DOHH2 (cell line): ENCODE results near the gene KCNMA1.

Experiments used
- CTCF ChIP-seq: fragments of 200-600 bp; sonication (generic); IDR thresholded peaks from one replicate; pipeline ENCODE4 v1.5.1; 2014; ENCODE audit warnings: antibody characterized with exemption, mild to moderate bottlenecking, low read depth, low read length; ENCODE audit not compliant: poor library complexity, severe bottlenecking
- EZH2phosphoT487 ChIP-seq: fragments of 200-600 bp; sonication (generic); IDR thresholded peaks from 2 replicates; pipeline ENCODE4 v1.6.1; 2017; ENCODE audit warnings: borderline replicate concordance, mild to moderate bottlenecking, antibody characterized with exemption, low read length, moderate library complexity, mixed read lengths

DNA sequence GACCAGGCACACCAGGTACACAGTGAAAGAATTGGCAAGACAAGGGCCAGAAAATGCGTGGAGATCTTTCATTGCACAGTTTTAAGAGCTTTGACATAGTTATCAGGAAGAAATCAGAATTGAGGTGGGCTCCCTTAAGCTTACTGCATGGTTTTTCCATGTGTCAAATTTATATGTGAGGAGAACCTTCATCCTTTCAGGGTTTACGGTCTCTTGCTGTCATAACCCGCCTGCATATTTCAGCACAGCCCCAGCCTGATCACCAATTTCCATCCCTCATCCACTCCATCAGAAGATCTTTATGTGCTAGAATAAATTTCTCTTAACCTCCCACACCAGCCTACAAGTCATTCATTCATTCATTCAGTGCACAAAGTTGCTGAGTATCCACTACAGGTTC lies 373.1 kb downstream of the KCNMA1 start:
- TF ChIP-seq CTCF, result no peak
- TF ChIP-seq EZH2phosphoT487, result no peak
